Measurements from ENCODE around the gene SLC39A9. TPM values are rescaled to one million over a fixed set of nuclear protein-coding genes. Genes with fewer than 3 reads are reported as not detected.

Gene SLC39A9
- 10 to 100 TPM; 44.0 to 49.6 (median 44.9) TPM for total RNA-seq

GRCh38 chr14:69398053-69398817 lies at the start of gene SLC39A9, which contains the start of gene ERH:
Gene SLC39A9, plus strand, starts transcription at chr14:69398692. Its CDS starts 678 bp downstream, at chr14:69399370.
Gene ERH, minus strand, starts transcription at chr14:69398299. Its CDS starts 66 bp downstream, at chr14:69398233.
- ATAC-seq: peak; percentile 88 to 90
- DNase-seq: peak; percentile 91
- Mint-ChIP-seq H3K36me3 (ENCODE audit: insufficient read depth) (peaks cover 27% of the 10 kb centered on the region), H3K4me1 (ENCODE audit: low read depth) (peaks cover 64% of the 10 kb centered on the region), H3K4me3 (peak within 1 kb of the TSS; percentile 97), H3K9me3 (no peaks in the 10 kb centered on the region), H3K27me3 (ENCODE audit: low read depth) (no peaks in the 10 kb centered on the region)

- Mint-ChIP-seq H3K4me1 (ENCODE audit: low read depth) (peaks cover 1% of the 10 kb centered on the region), H3K4me3 (no peak overlapping the region), H3K36me3 (ENCODE audit: insufficient read depth) (no peaks in the 10 kb centered on the region), H3K27me3 (ENCODE audit: low read depth) (peaks cover 5% of the 10 kb centered on the region), H3K9me3 (no peaks in the 10 kb centered on the region)
- ATAC-seq: no peak
- DNase-seq: no peak
Measured at GRCh38 chr14:69349091-69349777, 49.3 kb upstream of the SLC39A9 start.

- peaks cover 13% of the 10 kb centered on the region for H3K4me1 Mint-ChIP-seq (ENCODE audit: low read depth)
- ATAC-seq: no peak
- no peak for DNase-seq
- H3K4me3 Mint-ChIP-seq: no peak overlapping the region
- H3K36me3 Mint-ChIP-seq (ENCODE audit: insufficient read depth): no peaks in the 10 kb centered on the region
- H3K27me3 Mint-ChIP-seq (ENCODE audit: low read depth): peaks cover 5% of the 10 kb centered on the region
- H3K9me3 Mint-ChIP-seq: no peaks in the 10 kb centered on the region
Measured at GRCh38 chr14:69350892-69351291, 47.6 kb upstream of the SLC39A9 start.

GRCh38 chr14:69351385-69351784 lies 47.1 kb upstream of the SLC39A9 start:
- peaks cover 13% of the 10 kb centered on the region for H3K4me1 Mint-ChIP-seq (ENCODE audit: low read depth)
- no peaks in the 10 kb centered on the region for H3K36me3 Mint-ChIP-seq (ENCODE audit: insufficient read depth)
- H3K4me3 Mint-ChIP-seq: no peak overlapping the region
- H3K27me3 Mint-ChIP-seq (ENCODE audit: low read depth): peaks cover 5% of the 10 kb centered on the region
- no peaks in the 10 kb centered on the region for H3K9me3 Mint-ChIP-seq
- no peak for ATAC-seq
- DNase-seq: no peak

- Mint-ChIP-seq H3K4me3 (no peak overlapping the region), H3K36me3 (ENCODE audit: insufficient read depth) (no peaks in the 10 kb centered on the region), H3K4me1 (ENCODE audit: low read depth) (peaks cover 13% of the 10 kb centered on the region), H3K27me3 (ENCODE audit: low read depth) (peaks cover 5% of the 10 kb centered on the region), H3K9me3 (no peaks in the 10 kb centered on the region)
- DNase-seq (no peak), ATAC-seq (no peak)
Measured at GRCh38 chr14:69351911-69352310, 46.6 kb upstream of the SLC39A9 start.

- Mint-ChIP-seq H3K4me1 (ENCODE audit: low read depth) (peaks cover 13% of the 10 kb centered on the region), H3K27me3 (ENCODE audit: low read depth) (peaks cover 2% of the 10 kb centered on the region), H3K4me3 (no peak overlapping the region), H3K36me3 (ENCODE audit: insufficient read depth) (no peaks in the 10 kb centered on the region), H3K9me3 (no peaks in the 10 kb centered on the region)
- ATAC-seq (no peak), DNase-seq (no peak)
Measured at GRCh38 chr14:69353168-69353567, 45.3 kb upstream of the SLC39A9 start.

GRCh38 chr14:69354383-69355153 lies 43.9 kb upstream of the SLC39A9 start:
- DNase-seq (peak; percentile 41), ATAC-seq (peak; percentile 80 to 83)
- H3K36me3 Mint-ChIP-seq (ENCODE audit: insufficient read depth): no peaks in the 10 kb centered on the region
- peak overlapping the region; percentile 52 for H3K4me3 Mint-ChIP-seq
- no peaks in the 10 kb centered on the region for H3K9me3 Mint-ChIP-seq
- peaks cover 18% of the 10 kb centered on the region for H3K4me1 Mint-ChIP-seq (ENCODE audit: low read depth)
- peaks cover 2% of the 10 kb centered on the region for H3K27me3 Mint-ChIP-seq (ENCODE audit: low read depth)

GRCh38 chr14:69355154-69355597 lies 43.3 kb upstream of the SLC39A9 start:
- no peaks in the 10 kb centered on the region for H3K36me3 Mint-ChIP-seq (ENCODE audit: insufficient read depth)
- H3K27me3 Mint-ChIP-seq (ENCODE audit: low read depth): peaks cover 2% of the 10 kb centered on the region
- ATAC-seq (no peak), DNase-seq (no peak)
- no peaks in the 10 kb centered on the region for H3K9me3 Mint-ChIP-seq
- no peak overlapping the region for H3K4me3 Mint-ChIP-seq
- H3K4me1 Mint-ChIP-seq (ENCODE audit: low read depth): peaks cover 18% of the 10 kb centered on the region

- Mint-ChIP-seq H3K9me3 (no peaks in the 10 kb centered on the region), H3K27me3 (ENCODE audit: low read depth) (peaks cover 3% of the 10 kb centered on the region), H3K4me1 (ENCODE audit: low read depth) (peaks cover 18% of the 10 kb centered on the region), H3K36me3 (ENCODE audit: insufficient read depth) (no peaks in the 10 kb centered on the region), H3K4me3 (no peak overlapping the region)
- no peak for DNase-seq
- no peak for ATAC-seq
Measured at GRCh38 chr14:69355607-69356281, 42.7 kb upstream of the SLC39A9 start.

GRCh38 chr14:69356903-69357543 lies 41.5 kb upstream of the SLC39A9 start:
- ATAC-seq (no peak), DNase-seq (no peak)
- Mint-ChIP-seq H3K4me1 (ENCODE audit: low read depth) (peaks cover 18% of the 10 kb centered on the region), H3K27me3 (ENCODE audit: low read depth) (peaks cover 1% of the 10 kb centered on the region), H3K9me3 (no peaks in the 10 kb centered on the region), H3K4me3 (no peak overlapping the region), H3K36me3 (ENCODE audit: insufficient read depth) (no peaks in the 10 kb centered on the region)

- peaks cover 1% of the 10 kb centered on the region for H3K27me3 Mint-ChIP-seq (ENCODE audit: low read depth)
- no peaks in the 10 kb centered on the region for H3K36me3 Mint-ChIP-seq (ENCODE audit: insufficient read depth)
- H3K4me3 Mint-ChIP-seq: no peak overlapping the region
- peaks cover 18% of the 10 kb centered on the region for H3K4me1 Mint-ChIP-seq (ENCODE audit: low read depth)
- ATAC-seq: no peak
- no peaks in the 10 kb centered on the region for H3K9me3 Mint-ChIP-seq
- DNase-seq: no peak
Measured at GRCh38 chr14:69357544-69358200, 40.8 kb upstream of the SLC39A9 start.

- Mint-ChIP-seq H3K9me3 (no peaks in the 10 kb centered on the region), H3K4me3 (no peak overlapping the region), H3K27me3 (ENCODE audit: low read depth) (peaks cover 1% of the 10 kb centered on the region), H3K4me1 (ENCODE audit: low read depth) (peaks cover 18% of the 10 kb centered on the region), H3K36me3 (ENCODE audit: insufficient read depth) (no peaks in the 10 kb centered on the region)
- DNase-seq (no peak), ATAC-seq (peak; percentile 72 to 81)
Measured at GRCh38 chr14:69358233-69358963, 40.1 kb upstream of the SLC39A9 start.

Data from activated T-cell treated with anti-CD3 and anti-CD28 coated beads, Interleukin-2, amount 50 U/mL, for 4 hours (primary cell).